Trophoblast cell (in vitro differentiated cells and primary cell): ENCODE data around the gene FBP1.

ENCODE experiments used
- DNase-seq, 2 donors: peaks; one replicate each; pipeline ENCODE4 v3.0.0-alpha.2; 2016
- H2AFZ ChIP-seq: 2 replicates; pipeline ENCODE4 v1.6.1; 2013; ENCODE audit warnings: low read length, moderate library complexity, mild to moderate bottlenecking; ENCODE audit not compliant: insufficient read depth, poor library complexity
- H2AK5ac ChIP-seq: 2 replicates; pipeline ENCODE4 v1.6.1; 2013; ENCODE audit warnings: mild to moderate bottlenecking, low read length
- H2BK120ac ChIP-seq: 2 replicates; pipeline ENCODE4 v1.6.1; 2013; ENCODE audit warnings: low read length, mild to moderate bottlenecking, moderate library complexity; ENCODE audit not compliant: insufficient read depth, poor library complexity
- H2BK12ac ChIP-seq: 2 replicates; pipeline ENCODE4 v1.6.1; 2013; ENCODE audit warnings: mild to moderate bottlenecking, low read length, moderate library complexity
- H2BK5ac ChIP-seq: 2 replicates; pipeline ENCODE4 v1.6.1; 2013; ENCODE audit warnings: low read length, low read depth, moderate library complexity, mild to moderate bottlenecking; ENCODE audit not compliant: poor library complexity
- H3K14ac ChIP-seq: 2 replicates; pipeline ENCODE4 v1.6.1; 2013; ENCODE audit warnings: mild to moderate bottlenecking, low read length
- H3K18ac ChIP-seq: 2 replicates; pipeline ENCODE4 v1.6.1; 2013; ENCODE audit warnings: mild to moderate bottlenecking, low read length
- H3K23ac ChIP-seq: 2 replicates; pipeline ENCODE4 v1.6.1; 2013; ENCODE audit warnings: low read length
- H3K27ac ChIP-seq: 2 replicates; pipeline ENCODE4 v1.5.1; 2013; ENCODE audit warnings: low read depth, mild to moderate bottlenecking, inconsistent platforms, low read length, moderate library complexity
- H3K27me3 ChIP-seq: 2 replicates; pipeline ENCODE4 v1.6.1; 2013; ENCODE audit warnings: inconsistent platforms, mild to moderate bottlenecking, low read length, moderate library complexity; ENCODE audit not compliant: insufficient read depth
- H3K36me3 ChIP-seq, 2 experiments: 1 replicate in 1 of 2; 2 replicates in 1 of 2; pipeline ENCODE4 v1.6.1; 2013; ENCODE audit warnings: low read length in 2 of 2, mild to moderate bottlenecking in 2 of 2, moderate library complexity in 1 of 2; ENCODE audit not compliant: insufficient read depth in 2 of 2, control insufficient read depth in 1 of 2
- H3K4ac ChIP-seq: 2 replicates; pipeline ENCODE4 v1.6.1; 2013; ENCODE audit warnings: low read depth, mild to moderate bottlenecking, low read length, moderate library complexity
- H3K4me1 ChIP-seq, 2 experiments: 1 replicate in 1 of 2; 2 replicates in 1 of 2; pipeline ENCODE4 v1.6.1; 2013; ENCODE audit warnings: low read length in 2 of 2, mild to moderate bottlenecking in 2 of 2, moderate library complexity in 1 of 2; ENCODE audit not compliant: insufficient read depth in 2 of 2, control insufficient read depth in 1 of 2
- H3K4me2 ChIP-seq: 2 replicates; pipeline ENCODE4 v1.6.1; 2013; ENCODE audit warnings: inconsistent platforms, mild to moderate bottlenecking, low read length, moderate library complexity
- H3K4me3 ChIP-seq: 2 replicates; pipeline ENCODE4 v1.5.1; 2013; ENCODE audit warnings: mild to moderate bottlenecking, low read depth, low read length, inconsistent platforms
- H3K79me1 ChIP-seq: one replicate; pipeline ENCODE4 v1.6.1; 2013; ENCODE audit warnings: low read length
- H3K79me2 ChIP-seq: 2 replicates; pipeline ENCODE4 v1.6.1; 2013; ENCODE audit warnings: low read length, mild to moderate bottlenecking; ENCODE audit not compliant: control insufficient read depth, insufficient read depth, poor library complexity
- H3K9ac ChIP-seq: 2 replicates; pipeline ENCODE4 v1.6.1; 2013; ENCODE audit warnings: mild to moderate bottlenecking, low read length
- H3K9me3 ChIP-seq: 2 replicates; pipeline ENCODE4 v1.6.1; 2013; ENCODE audit warnings: low read depth, mild to moderate bottlenecking, control low read depth, inconsistent platforms, low read length; ENCODE audit not compliant: insufficient read depth
- H4K12ac ChIP-seq: 2 replicates; pipeline ENCODE4 v1.6.1; 2013; ENCODE audit warnings: low read depth, mild to moderate bottlenecking, low read length, moderate library complexity
- H4K8ac ChIP-seq: 2 replicates; pipeline ENCODE4 v1.6.1; 2013; ENCODE audit warnings: low read depth, mild to moderate bottlenecking, low read length, moderate library complexity
- H4K91ac ChIP-seq: one replicate; pipeline ENCODE4 v1.6.1; 2013; ENCODE audit warnings: low read depth, mild to moderate bottlenecking, low read length, moderate library complexity
- WGBS: extraction: QIAGEN DNeasy Blood & Tissue Kit; methylation state at CpG from one replicate; pipeline ENCODE4 v1.1.7; 2013; ENCODE audit warnings: missing lambda C conversion rate; ENCODE audit not compliant: insufficient read length, insufficient coverage; ENCODE audit errors: extremely low coverage; 5-methylcytosine and 5-hydroxymethylcytosine counted together

Gene FBP1

GRCh38 chr9:94680621-94681020 lies 41.3 kb upstream of the FBP1 start:
- Histone ChIP-seq H3K4me2 (no peak overlapping the region), H3K4me3 (no peak overlapping the region), H3K27ac (no peak overlapping the region), H3K9ac (no peak overlapping the region), H3K79me1 (no peaks in the 10 kb centered on the region), H3K79me2 (no peaks in the 10 kb centered on the region), H3K36me3 (no peaks in the 10 kb centered on the region), H3K4ac (no peak overlapping the region), H2AK5ac (no peak overlapping the region), H3K23ac (no peak overlapping the region), H3K27me3 (no peaks in the 10 kb centered on the region), H2BK120ac (no peak overlapping the region), H4K12ac (no peak overlapping the region), H2BK5ac (no peak overlapping the region), H3K4me1 (peaks cover 0 to 4% of the 10 kb centered on the region in 2 experiments), H3K9me3 (no peaks in the 10 kb centered on the region), H4K8ac (no peak overlapping the region), H4K91ac (no peak overlapping the region), H3K14ac (no peak overlapping the region), H2BK12ac (no peak overlapping the region), H3K18ac (no peak overlapping the region), H2AFZ (no peak overlapping the region)
- no peak for DNase-seq
- WGBS, result no CpG with 5 or more reads among the region's 2 CpGs

- H3K23ac ChIP-seq, result no peak overlapping the region
- no peak for DNase-seq
- H3K9ac ChIP-seq, result no peak overlapping the region
Measured at GRCh38 chr9:94680020-94680419, 40.7 kb upstream of the FBP1 start.

GRCh38 chr9:94679587-94679986 lies 40.3 kb upstream of the FBP1 start:
- Histone ChIP-seq H3K9ac (no peak overlapping the region), H3K4me1 (peaks cover 0 to 4% of the 10 kb centered on the region in 2 experiments), H2AFZ (no peak overlapping the region), H2BK12ac (no peak overlapping the region), H4K8ac (no peak overlapping the region), H3K4ac (no peak overlapping the region), H3K18ac (no peak overlapping the region), H3K79me1 (no peaks in the 10 kb centered on the region), H3K4me3 (no peak overlapping the region), H3K27me3 (no peaks in the 10 kb centered on the region), H3K23ac (no peak overlapping the region), H4K91ac (no peak overlapping the region), H3K36me3 (no peaks in the 10 kb centered on the region), H3K79me2 (no peaks in the 10 kb centered on the region), H2AK5ac (no peak overlapping the region), H3K9me3 (no peaks in the 10 kb centered on the region), H3K4me2 (no peak overlapping the region), H2BK120ac (no peak overlapping the region), H4K12ac (no peak overlapping the region), H3K14ac (no peak overlapping the region), H2BK5ac (no peak overlapping the region), H3K27ac (no peak overlapping the region)
- no CpG with 5 or more reads among the region's 8 CpGs for WGBS
- no peak for DNase-seq

More at GRCh38 chr9:94680020-94680419, 40.7 kb upstream of the FBP1 start:
- Histone ChIP-seq H3K14ac (no peak overlapping the region), H3K4me2 (no peak overlapping the region), H3K4me1 (peaks cover 0 to 4% of the 10 kb centered on the region in 2 experiments), H4K91ac (no peak overlapping the region), H3K36me3 (no peaks in the 10 kb centered on the region), H3K79me2 (no peaks in the 10 kb centered on the region), H3K4me3 (no peak overlapping the region), H3K4ac (no peak overlapping the region), H2AK5ac (no peak overlapping the region), H3K27ac (no peak overlapping the region), H3K27me3 (no peaks in the 10 kb centered on the region), H3K18ac (no peak overlapping the region), H4K8ac (no peak overlapping the region), H2BK120ac (no peak overlapping the region), H2BK12ac (no peak overlapping the region), H3K9me3 (no peaks in the 10 kb centered on the region), H2BK5ac (no peak overlapping the region), H3K79me1 (no peaks in the 10 kb centered on the region), H4K12ac (no peak overlapping the region), H2AFZ (no peak overlapping the region)
- no CpG with 5 or more reads among the region's 1 CpG for WGBS

- H3K4me1 ChIP-seq, result peaks cover 0 to 4% of the 10 kb centered on the region in 2 experiments
- H3K9ac ChIP-seq, result no peak overlapping the region
- H3K27me3 ChIP-seq, result no peaks in the 10 kb centered on the region
- no peak overlapping the region for H4K91ac ChIP-seq
- no peak overlapping the region for H3K27ac ChIP-seq
- H2BK5ac ChIP-seq, result no peak overlapping the region
- H4K12ac ChIP-seq, result no peak overlapping the region
- no peak overlapping the region for H2BK120ac ChIP-seq
- no peaks in the 10 kb centered on the region for H3K9me3 ChIP-seq
- no peak overlapping the region for H2AK5ac ChIP-seq
- WGBS, result no CpG with 5 or more reads among the region's 4 CpGs
- no peak overlapping the region for H4K8ac ChIP-seq
- no peak overlapping the region for H3K23ac ChIP-seq
- no peak overlapping the region for H3K14ac ChIP-seq
- no peak overlapping the region for H3K4me2 ChIP-seq
- no peak overlapping the region for H3K4me3 ChIP-seq
- no peak overlapping the region for H3K18ac ChIP-seq
- no peak overlapping the region for H2BK12ac ChIP-seq
- H2AFZ ChIP-seq, result no peak overlapping the region
- DNase-seq, result no peak
- no peaks in the 10 kb centered on the region for H3K36me3 ChIP-seq
- no peaks in the 10 kb centered on the region for H3K79me1 ChIP-seq
- H3K4ac ChIP-seq, result no peak overlapping the region
- no peaks in the 10 kb centered on the region for H3K79me2 ChIP-seq
Measured at GRCh38 chr9:94677929-94678328, 38.6 kb upstream of the FBP1 start.
